GM23248 (cell line): ENCODE measurements around the gene FRMD3. TPM values are rescaled to one million over a fixed set of nuclear protein-coding genes. Genes with fewer than 3 reads are reported as not detected.

Experiments
- DNase-seq: peaks from one replicate; pipeline ENCODE4 v3.0.0-alpha.2; 2015
- H2AFZ ChIP-seq: fragments of 200-600 bp; sonication (generic); 2 replicates; pipeline ENCODE4 v1.6.1; 2016; ENCODE audit warnings: antibody characterized with exemption
- H3F3A ChIP-seq: fragments of 200-600 bp; sonication (generic); 2 replicates; pipeline ENCODE4 v1.6.1; 2016; ENCODE audit warnings: mild to moderate bottlenecking, antibody characterized with exemption, mixed run types; ENCODE audit not compliant: insufficient read depth
- H3K27ac ChIP-seq: fragments of 200-600 bp; sonication (generic); 2 replicates; pipeline ENCODE4 v1.5.1; 2016; ENCODE audit warnings: mild to moderate bottlenecking
- H3K27me3 ChIP-seq: fragments of 200-600 bp; sonication (generic); replicated peaks from 2 replicates; pipeline ENCODE4 v1.6.1; 2016; ENCODE audit warnings: mild to moderate bottlenecking; ENCODE audit not compliant: insufficient read depth
- H3K36me3 ChIP-seq: fragments of 200-600 bp; sonication (generic); 2 replicates; pipeline ENCODE4 v1.6.1; 2016; ENCODE audit warnings: low read depth, mild to moderate bottlenecking
- H3K4me1 ChIP-seq: fragments of 200-600 bp; sonication (generic); 2 replicates; pipeline ENCODE4 v1.6.1; 2016; ENCODE audit warnings: mild to moderate bottlenecking; ENCODE audit not compliant: insufficient read depth
- H3K4me2 ChIP-seq: fragments of 200-600 bp; sonication (generic); one replicate; pipeline ENCODE4 v1.6.1; 2016; ENCODE audit warnings: mild to moderate bottlenecking; ENCODE audit not compliant: unreplicated experiment
- H3K4me3 ChIP-seq: fragments of 200-600 bp; sonication (generic); 2 replicates; pipeline ENCODE4 v1.5.1; 2016; ENCODE audit warnings: mild to moderate bottlenecking
- H3K79me2 ChIP-seq: fragments of 200-600 bp; sonication (generic); 2 replicates; pipeline ENCODE4 v1.6.1; 2016; ENCODE audit warnings: mild to moderate bottlenecking; ENCODE audit not compliant: insufficient read depth
- H3K9ac ChIP-seq: fragments of 200-600 bp; sonication (generic); 2 replicates; pipeline ENCODE4 v1.6.1; 2016; ENCODE audit warnings: mild to moderate bottlenecking
- H3K9me2 ChIP-seq: fragments of 200-600 bp; sonication (generic); 2 replicates; pipeline ENCODE4 v1.6.1; 2016; ENCODE audit warnings: mixed run types, mild to moderate bottlenecking, moderate library complexity; ENCODE audit not compliant: insufficient read depth
- H3K9me3 ChIP-seq: fragments of 200-600 bp; sonication (generic); one replicate; pipeline ENCODE4 v1.6.1; 2017; ENCODE audit warnings: low read depth
- H4K20me1 ChIP-seq: fragments of 200-600 bp; sonication (generic); 2 replicates; pipeline ENCODE4 v1.6.0; 2016; ENCODE audit not compliant: insufficient read depth
- EZH2 ChIP-seq: fragments of 200-600 bp; sonication (generic); IDR thresholded peaks from 2 replicates; pipeline ENCODE4 v1.6.1; 2018; ENCODE audit warnings: antibody characterized with exemption, mild to moderate bottlenecking; ENCODE audit not compliant: insufficient read depth, poor library complexity, severe bottlenecking
- EZH2phosphoT487 ChIP-seq: fragments of 200-600 bp; sonication (generic); IDR thresholded peaks from 2 replicates; pipeline ENCODE4 v1.6.1; 2018; ENCODE audit warnings: antibody characterized with exemption, moderate library complexity, mild to moderate bottlenecking, low read depth; ENCODE audit not compliant: insufficient read depth
- WGBS, 2 experiments: methylation state at CpG; one replicate each; pipeline ENCODE4 v1.1.6; 2015 to 2017; ENCODE audit warnings: low lambda C conversion rate in 2 of 2, low coverage in 1 of 2; ENCODE audit errors: missing lambda C conversion rate in 2 of 2; 5-methylcytosine and 5-hydroxymethylcytosine counted together
- in situ Hi-C: fragments of 300-500 bp; cut with MboI; formaldehyde crosslinking; loops from 2 replicates; pipeline ENCODE4 v1.15.0; 2020
- polyA plus RNA-seq: library from polyadenylated mRNA; unstranded; fragments of >200 nt; fragmentation: Nextera tagmentation; extraction: Ambion mirVana; gene quantifications from 2 replicates; pipeline ENCODE4 v1.2.1, GENCODE V29; 2016
- total RNA-seq: library from RNA; depleted of rRNA; stranded (reverse); fragments of >200 nt; shearing (Covaris generic); gene quantifications from 2 replicates; pipeline ENCODE4 v1.2.3, GENCODE V29; 2014

The FRMD3 gene
- total and polyA plus RNA-seq, 2 experiments from 2014 or later: 0.32 to 0.66 TPM

- H4K20me1 ChIP-seq: no peaks in the 10 kb centered on the region
- H3K79me2 ChIP-seq: no peaks in the 10 kb centered on the region
- 47 to 57% methylated on average over 6 of the region's 6 CpGs for WGBS, 2 experiments
- no peak overlapping the region for H3K4me3 ChIP-seq
- H3F3A ChIP-seq: no peaks in the 10 kb centered on the region
- in situ Hi-C loops: no loop called here
- no peaks in the 10 kb centered on the region for H3K36me3 ChIP-seq
- no peak overlapping the region for H3K4me2 ChIP-seq
- no peak overlapping the region for H3K27ac ChIP-seq
- TF ChIP-seq EZH2phosphoT487 (no peak), EZH2 (no peak)
- no peak overlapping the region for H3K9ac ChIP-seq
- no peaks in the 10 kb centered on the region for H3K9me3 ChIP-seq
- H2AFZ ChIP-seq: no peak overlapping the region
- no peaks in the 10 kb centered on the region for H3K27me3 ChIP-seq
- no peaks in the 10 kb centered on the region for H3K9me2 ChIP-seq
- peak; percentile 3 for DNase-seq
- peaks cover 9% of the 10 kb centered on the region; the same call in 1 of the 2 replicates for H3K4me1 ChIP-seq
Observed at GRCh38 chr9:83327750-83328622, 210.2 kb downstream of the FRMD3 start.

GRCh38 chr9:83327323-83327722 lies 210.9 kb downstream of the FRMD3 start:
- peak; percentile 59 for DNase-seq
- Histone ChIP-seq H3F3A (no peaks in the 10 kb centered on the region), H4K20me1 (no peaks in the 10 kb centered on the region), H3K27me3 (no peaks in the 10 kb centered on the region), H2AFZ (no peak overlapping the region), H3K9me2 (no peaks in the 10 kb centered on the region), H3K79me2 (no peaks in the 10 kb centered on the region), H3K27ac (no peak overlapping the region), H3K9me3 (no peaks in the 10 kb centered on the region), H3K36me3 (no peaks in the 10 kb centered on the region), H3K4me3 (no peak overlapping the region), H3K9ac (no peak overlapping the region), H3K4me2 (peak overlapping the region; percentile 12), H3K4me1 (peaks cover 9% of the 10 kb centered on the region; the same call in 1 of the 2 replicates)
- 49 to 54% methylated on average over 3 of the region's 3 CpGs for WGBS, 2 experiments
- in situ Hi-C loops: no loop called here
- no peak for TF ChIP-seq EZH2phosphoT487
- no peak for TF ChIP-seq EZH2

GRCh38 chr9:83323148-83323547 lies 215.1 kb downstream of the FRMD3 start:
- 90 to 93% methylated on average over 3 of the region's 3 CpGs for WGBS, 2 experiments
- no peaks in the 10 kb centered on the region for H3K36me3 ChIP-seq
- DNase-seq: no peak
- no peak for TF ChIP-seq EZH2phosphoT487
- H3K9me3 ChIP-seq: no peaks in the 10 kb centered on the region
- H3K27ac ChIP-seq: no peak overlapping the region
- no peak overlapping the region for H2AFZ ChIP-seq
- in situ Hi-C loops: no loop called here
- no peak overlapping the region for H3K4me2 ChIP-seq
- no peak overlapping the region for H3K4me3 ChIP-seq
- peaks cover 9% of the 10 kb centered on the region; the same call in 1 of the 2 replicates for H3K4me1 ChIP-seq
- no peaks in the 10 kb centered on the region for H3K9me2 ChIP-seq
- H3K27me3 ChIP-seq: no peaks in the 10 kb centered on the region
- H3K9ac ChIP-seq: no peak overlapping the region
- H4K20me1 ChIP-seq: no peaks in the 10 kb centered on the region
- H3F3A ChIP-seq: no peaks in the 10 kb centered on the region
- H3K79me2 ChIP-seq: no peaks in the 10 kb centered on the region

- TF ChIP-seq EZH2phosphoT487: no peak
- no peak for TF ChIP-seq EZH2
- no peaks in the 10 kb centered on the region for H3F3A ChIP-seq
- no peaks in the 10 kb centered on the region for H3K27me3 ChIP-seq
- in situ Hi-C loops: no loop called here
- no peak overlapping the region for H2AFZ ChIP-seq
- H3K4me2 ChIP-seq: no peak overlapping the region
- H4K20me1 ChIP-seq: no peaks in the 10 kb centered on the region
- H3K9ac ChIP-seq: no peak overlapping the region
- 94 to 96% methylated on average over 1 of the region's 1 CpG for WGBS, 2 experiments
- no peak for DNase-seq
- peaks cover 7% of the 10 kb centered on the region; the same call in 1 of the 2 replicates for H3K4me1 ChIP-seq
- H3K36me3 ChIP-seq: no peaks in the 10 kb centered on the region
- H3K27ac ChIP-seq: no peak overlapping the region
- no peaks in the 10 kb centered on the region for H3K9me3 ChIP-seq
- H3K79me2 ChIP-seq: no peaks in the 10 kb centered on the region
- no peaks in the 10 kb centered on the region for H3K9me2 ChIP-seq
- H3K4me3 ChIP-seq: no peak overlapping the region
Observed at GRCh38 chr9:83322438-83322837, 215.8 kb downstream of the FRMD3 start.
